NCI-H2029 treated with DMSO at 0.1 percent for 48 hours (cell line): ENCODE measurements around the gene LAMP5.

Experiments used
- DNase-seq: peaks from one replicate; lab custom pipeline; 2025; lab: John Stamatoyannopoulos, UW

The LAMP5 gene

DNA sequence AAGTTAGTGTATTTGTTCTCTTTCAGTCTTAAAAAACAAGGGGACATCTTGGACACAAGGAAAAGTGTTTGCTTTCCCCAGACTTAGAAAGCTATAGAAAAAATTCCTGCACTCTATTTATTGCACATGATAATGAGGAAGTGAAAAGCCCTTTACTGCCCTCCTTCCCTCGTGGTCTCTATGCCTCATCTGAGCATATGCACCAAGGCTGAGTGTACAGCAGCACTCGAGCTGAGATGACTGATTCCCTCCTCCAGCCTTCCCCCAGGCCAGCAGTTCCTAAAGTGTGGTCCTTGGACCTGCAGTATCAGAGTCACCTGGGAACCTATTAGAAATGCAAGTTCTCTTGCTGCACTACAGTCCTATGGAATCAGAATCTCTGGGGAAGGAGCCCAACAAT lies 14.3 kb upstream of the LAMP5 start:
- no peak for DNase-seq

DNA sequence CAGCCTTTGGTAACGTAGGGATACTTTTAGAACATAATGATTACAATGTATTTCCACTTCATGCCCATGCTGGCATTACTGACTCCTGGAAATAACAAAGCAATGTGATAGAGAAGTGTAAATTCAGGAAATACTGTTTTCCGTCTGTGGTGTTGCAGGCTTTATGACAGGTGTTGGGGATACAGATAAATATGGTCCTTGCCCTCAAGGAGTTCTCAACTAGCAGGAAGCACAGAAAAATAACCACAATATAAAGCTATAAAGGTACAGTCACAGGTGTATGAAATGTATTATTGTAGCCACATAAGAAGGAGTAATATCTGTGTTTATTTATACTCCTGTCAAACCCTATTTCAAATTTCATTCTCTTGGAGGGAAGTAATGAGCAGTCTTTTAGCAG lies 12.9 kb upstream of the LAMP5 start:
- DNase-seq: no peak

DNA sequence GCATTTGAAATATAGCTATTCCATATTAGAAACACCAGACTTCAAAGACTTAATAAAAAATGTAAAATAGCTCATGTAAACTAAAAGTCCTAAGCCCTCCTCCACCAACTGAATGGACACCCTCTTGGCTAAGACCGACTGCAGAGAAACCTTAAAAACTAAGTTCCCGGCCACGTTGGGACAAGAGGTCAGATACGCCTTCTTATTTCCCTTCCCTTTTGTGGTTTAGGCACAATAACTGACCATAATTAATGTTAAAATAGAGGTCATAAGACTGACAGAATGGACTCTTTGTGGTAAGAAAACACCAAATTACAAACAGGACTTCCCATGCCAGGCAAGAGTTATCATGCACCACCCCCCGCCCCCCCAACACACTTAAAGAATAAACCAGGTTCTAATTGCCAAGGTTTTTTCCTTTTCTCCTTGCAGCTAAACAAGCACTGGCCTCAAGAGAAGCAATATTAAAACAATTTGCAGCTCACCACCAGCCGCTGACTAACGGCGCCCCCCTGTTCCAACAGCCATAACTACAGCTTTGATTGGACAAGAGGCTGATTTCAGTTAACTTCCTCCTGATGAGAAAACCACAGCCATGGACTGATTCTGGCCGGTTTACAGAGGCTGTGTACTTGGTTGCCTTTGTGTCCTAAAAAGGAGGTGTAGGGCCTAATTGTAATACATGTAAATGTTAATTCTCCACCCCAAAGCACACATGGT lies 10.7 kb upstream of the LAMP5 start:
- DNase-seq: no peak

DNA sequence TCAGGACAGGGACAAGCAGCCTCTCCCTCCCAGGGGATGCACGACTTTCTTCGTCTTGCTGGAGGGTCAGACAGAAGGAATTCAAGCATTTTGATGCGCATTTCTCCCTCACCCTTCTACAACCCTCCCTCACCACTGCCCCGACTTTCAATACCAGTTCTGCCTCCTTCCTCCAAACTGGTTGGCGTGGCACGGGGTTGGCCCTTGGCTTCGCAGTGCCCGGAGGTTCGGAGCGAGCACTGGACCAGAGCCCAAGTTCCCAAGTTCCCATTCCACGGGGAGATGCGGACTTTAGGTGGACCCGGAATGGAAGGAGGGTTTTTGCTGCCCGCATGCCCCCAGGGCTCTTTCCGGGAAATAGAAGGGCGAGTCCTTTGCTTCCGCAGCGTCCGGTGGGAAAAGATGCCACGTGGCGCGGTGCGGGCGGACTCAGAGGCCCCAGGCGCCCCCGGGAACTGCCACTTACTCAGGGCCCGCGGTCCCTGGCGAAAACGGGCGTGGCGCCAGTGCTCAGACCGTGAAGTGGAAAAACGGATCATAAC lies 8.0 kb upstream of the LAMP5 start:
- DNase-seq: no peak

DNA sequence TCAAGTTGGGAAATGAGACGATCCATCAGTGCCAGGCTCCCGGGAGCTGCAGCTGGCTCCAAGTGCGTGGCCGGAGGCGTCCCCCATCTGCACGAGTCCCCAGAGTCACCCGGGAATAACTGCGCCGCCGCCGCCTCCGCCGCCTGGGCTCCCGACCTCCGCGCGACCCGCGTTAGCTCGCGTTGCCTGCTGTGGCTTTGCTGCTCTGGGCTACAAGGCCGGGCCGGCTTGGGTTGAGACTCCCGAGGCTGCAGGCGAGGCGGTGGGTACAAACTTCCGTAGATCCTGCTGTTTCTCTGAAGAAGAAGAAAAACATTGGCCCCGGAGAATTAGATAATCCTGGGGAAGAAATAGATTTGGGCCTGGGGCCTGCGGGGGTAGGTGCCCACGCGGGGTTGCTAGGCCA lies 7.4 kb upstream of the LAMP5 start:
- DNase-seq: no peak

DNA sequence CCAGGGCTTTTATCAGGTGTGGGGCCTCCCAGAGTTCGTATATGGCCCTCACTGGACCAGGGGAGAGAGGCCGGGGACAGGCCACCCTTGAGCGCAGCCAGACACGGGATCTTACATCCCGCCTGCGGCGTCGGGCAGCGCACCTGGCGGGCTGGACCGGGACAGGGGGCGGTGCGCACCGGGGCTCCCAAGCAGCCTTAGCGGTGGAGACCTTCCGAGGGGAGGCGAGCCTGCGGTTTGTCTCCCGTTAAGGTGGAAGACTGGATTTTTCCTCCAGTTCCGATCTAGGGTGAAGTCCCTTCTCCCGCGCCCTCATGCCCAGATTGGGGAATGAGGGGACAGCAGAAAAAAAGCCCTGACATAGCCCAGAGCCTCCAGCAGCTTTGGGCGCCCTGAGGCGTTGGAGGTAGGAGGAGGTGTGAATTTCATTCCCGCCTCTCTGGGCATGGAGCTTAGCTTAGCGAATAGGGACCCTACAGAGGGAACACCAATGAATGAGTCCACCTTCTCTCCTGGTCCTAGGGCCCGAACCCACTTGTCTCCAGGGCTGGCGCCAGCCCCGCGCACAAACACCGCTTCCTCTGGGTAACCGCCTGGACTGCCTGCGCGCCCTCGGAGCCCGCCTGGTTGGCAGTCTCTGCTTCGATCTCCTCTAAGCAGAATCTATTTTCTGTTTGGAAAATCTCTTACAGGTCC lies 6.7 kb upstream of the LAMP5 start:
- DNase-seq: no peak

DNA sequence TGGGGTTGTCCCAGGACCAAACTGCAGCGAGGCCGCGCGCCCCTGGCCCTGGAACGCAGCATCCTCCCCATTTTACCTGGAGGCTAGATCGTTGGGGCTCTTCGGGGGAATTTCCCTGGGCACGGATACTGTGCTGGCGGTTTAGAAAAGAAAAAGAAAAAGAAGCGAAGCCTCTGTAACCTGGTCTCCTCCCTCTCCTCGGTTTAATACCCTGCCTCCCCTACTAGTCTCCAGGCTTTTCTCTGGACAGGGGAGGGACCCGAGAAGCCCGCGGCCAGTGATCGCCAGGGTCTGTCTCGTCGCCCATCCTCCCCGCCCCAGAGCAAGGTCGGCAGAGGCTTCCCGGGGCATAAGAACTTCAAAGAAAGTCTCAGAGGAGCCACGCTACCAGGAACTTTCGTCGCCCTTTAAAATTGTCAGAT lies 6.1 kb upstream of the LAMP5 start:
- no peak for DNase-seq

DNA sequence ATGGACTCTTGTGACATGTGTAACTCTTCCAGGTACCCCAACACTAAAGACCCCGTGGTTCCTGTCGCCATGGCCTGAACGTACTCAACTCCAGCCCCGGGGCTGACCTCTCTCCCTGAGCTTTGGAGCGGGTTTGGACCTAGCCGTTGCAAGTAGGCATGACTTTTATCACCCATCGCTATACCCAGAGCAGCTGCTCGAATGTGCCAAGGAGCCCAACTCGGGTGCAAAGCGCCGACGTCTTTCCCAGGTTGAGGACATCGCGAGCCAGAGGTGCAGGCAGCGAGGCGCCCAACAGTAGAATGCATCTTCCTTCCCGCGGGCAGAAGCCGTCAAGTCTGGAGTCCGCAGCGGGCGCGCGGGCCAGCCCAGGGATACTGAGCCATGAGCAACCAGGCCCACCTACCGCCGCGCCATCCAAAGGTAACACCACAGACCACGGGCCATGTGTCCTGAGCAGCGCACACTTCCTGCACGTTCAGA lies 5.7 kb upstream of the LAMP5 start:
- DNase-seq: no peak

DNA sequence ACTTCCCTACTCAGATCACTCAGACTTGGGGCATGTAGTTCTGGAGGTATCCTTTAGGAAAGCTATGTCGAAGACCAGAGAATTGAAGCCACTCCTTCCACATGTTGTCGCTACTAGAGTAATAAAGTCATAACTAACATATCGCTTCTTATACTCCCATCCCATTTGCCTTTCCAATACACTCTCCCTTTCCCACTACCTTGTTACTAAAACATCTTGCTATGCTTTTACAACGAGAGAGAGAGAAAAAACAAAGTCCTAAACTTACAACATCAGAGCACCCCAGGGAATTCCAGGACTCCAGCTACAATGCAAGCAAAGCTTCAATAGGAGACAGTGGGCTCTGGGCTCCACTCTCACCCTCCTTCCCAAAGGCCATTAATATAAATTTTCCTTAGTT lies 5.1 kb upstream of the LAMP5 start:
- DNase-seq: no peak

DNA sequence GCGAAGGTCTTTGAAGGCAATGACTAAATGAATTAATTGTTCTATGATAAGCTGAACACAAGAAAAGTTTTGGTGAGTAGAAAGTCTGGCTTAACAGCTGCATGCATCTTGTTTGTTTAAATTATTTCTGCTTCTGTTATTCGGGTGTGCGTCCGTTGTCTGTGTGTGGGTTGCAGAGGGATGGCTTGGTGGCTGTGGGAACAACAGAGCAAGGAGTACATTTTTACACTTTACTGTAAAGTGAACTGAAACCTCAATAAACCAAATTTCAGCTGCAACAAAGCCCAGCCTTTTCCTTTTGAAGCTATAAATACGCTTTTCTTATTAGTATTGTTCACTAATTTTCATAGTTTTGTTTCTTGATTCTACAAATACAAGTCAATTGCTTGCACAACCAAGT lies 3.5 kb upstream of the LAMP5 start:
- DNase-seq: no peak

DNA sequence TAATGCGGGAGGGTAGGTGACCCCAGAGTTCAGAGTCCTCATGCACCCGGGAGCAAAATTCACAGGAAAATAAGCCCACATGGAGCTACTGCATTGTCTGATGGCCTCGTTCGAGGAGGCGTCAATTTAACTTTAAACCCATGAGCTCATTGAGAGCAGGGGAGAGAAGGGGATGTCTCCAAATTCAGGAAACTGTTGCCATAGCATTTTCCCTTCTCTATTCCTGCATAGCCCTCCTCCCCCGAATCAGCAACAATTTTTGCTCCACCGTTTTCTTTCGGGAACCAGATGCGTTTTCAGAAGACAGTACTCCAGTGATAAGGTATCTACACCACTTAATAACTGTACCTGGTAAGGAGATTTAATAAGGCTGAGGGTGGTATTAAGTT lies 324 bp upstream of the LAMP5 start:
- no peak for DNase-seq

DNA sequence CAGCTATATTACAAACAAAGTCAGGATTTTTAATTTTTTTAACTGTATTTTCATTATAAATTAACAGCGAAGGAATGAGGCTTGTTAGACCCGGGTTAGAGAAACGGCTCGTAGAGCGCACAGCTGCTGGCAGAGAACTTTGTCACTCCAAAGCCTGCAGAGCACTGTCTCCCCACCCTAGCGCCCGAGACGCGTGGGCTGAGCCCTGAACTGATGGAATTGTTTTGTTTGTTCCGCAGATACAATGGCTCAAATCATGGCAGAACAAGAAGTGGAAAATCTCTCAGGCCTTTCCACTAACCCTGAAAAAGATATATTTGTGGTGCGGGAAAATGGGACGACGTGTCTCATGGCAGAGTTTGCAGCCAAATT lies 810 bp downstream of the LAMP5 start:
- no peak for DNase-seq

DNA sequence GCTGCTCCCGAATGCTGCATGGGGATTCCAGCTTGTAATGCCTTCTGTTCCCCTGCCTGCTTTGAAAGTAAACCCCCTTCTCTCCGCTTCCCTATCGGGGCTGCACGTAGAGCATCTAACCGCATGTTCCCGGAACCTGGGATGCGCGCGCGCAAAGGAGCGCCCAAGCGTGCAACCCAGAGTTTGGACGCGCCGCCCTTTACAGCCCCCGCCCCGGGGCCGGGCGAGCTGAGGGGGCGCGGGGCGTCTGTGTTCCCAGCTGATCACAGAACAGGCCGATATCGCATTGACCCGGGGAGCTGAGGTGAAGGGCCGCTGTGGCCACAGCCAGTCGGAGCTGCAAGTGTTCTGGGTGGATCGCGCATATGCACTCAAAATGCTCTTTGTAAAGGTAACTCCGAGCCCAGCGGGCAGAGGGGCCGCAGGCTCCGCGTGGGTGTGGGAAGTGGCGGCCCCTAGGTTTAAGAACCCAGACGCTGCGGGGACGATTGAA lies 1.4 kb downstream of the LAMP5 start:
- no peak for DNase-seq

DNA sequence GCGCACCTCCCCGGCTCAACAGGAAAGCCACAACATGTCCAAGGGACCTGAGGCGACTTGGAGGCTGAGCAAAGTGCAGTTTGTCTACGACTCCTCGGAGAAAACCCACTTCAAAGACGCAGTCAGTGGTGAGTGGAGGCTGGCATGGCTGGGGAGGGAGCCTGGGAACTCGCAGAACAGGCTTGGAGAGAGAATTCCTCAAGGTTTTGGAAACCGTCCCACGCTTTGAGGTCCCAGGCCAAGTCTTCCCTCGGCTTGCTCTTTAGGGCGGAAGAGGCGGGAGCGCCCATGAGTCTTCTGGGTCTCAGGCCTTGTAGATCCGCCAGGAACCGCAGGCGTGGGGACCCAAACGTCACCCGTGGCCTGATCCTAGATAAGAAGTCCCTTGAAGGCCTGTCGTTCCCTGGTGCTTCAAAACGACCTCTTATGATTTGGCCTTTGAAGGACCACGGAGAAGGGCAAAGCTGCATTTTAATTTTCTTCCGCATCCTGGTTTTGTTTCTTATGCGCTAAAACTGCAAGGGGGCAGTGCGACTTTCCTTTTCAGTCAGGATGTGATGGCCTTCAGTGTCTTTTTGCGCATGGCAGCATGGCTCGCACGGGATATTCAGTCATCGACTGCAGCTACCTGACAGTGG lies 2.0 kb downstream of the LAMP5 start:
- no peak for DNase-seq

DNA sequence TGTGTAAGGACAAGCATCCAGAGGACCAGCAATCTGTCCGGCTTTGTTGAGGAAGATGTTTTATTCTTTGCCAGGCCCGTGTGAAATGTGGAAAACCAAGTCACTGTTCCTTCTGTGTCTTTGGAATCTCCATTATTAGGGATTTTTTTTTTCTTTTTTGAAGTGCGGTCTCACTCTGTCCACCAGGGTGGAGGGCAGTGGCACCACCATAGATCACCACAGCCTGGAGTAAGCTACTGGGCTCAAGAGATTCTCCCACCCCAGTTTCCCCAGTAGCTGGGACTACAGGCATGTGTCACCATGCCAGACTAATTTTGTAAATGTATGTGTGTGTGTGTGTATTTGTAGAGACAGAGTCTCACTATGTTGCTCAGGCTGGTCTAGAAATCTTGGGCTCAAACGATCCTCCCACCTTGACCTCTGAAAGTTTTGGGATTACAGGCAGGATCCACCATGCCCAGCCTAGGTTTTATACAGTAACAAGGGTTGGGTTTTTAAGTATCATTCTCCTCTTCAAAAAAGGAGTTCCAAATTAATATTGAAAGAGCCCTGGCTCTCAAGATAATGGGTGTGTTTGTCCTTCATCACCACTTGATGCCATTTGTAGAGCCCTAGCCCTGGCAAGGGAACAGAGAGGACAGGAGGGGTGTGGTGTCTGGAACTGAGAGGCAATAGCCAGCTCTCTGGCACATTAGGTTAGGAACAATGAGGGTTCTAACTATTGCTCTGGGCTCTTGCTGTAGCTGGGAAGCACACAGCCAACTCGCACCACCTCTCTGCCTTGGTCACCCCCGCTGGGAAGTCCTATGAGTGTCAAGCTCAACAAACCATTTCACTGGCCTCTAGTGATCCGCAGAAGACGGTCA lies 3.1 kb downstream of the LAMP5 start:
- no peak for DNase-seq

DNA sequence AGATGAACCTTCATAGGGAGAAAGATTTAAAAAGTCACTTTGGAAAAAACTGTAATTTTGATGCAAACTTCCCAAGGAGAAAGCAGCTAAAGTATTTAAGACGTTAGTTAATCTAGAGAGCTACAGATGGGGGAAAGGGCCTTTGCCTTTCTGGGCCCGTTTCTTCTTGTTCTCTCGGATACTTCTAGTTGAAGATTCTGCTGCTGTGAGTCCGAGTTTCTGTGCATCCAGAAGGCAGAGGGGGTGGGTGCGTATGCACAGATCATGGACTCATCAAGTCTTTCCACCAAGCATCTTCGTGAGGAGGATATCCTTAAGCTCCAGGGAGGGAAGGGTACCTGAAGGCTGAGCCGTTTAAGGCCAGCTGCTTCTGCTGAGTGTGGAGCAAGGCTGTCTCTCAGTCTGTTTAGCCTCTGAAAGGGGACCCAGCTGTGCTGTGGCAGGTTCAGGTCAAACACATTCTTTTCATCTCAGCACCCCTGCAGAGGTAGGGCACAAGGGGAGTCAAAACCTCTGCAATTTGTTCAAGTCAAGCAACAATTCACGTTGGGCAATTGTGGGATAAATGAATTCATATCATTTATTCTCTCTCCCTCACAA lies 4.3 kb downstream of the LAMP5 start:
- no peak for DNase-seq

DNA sequence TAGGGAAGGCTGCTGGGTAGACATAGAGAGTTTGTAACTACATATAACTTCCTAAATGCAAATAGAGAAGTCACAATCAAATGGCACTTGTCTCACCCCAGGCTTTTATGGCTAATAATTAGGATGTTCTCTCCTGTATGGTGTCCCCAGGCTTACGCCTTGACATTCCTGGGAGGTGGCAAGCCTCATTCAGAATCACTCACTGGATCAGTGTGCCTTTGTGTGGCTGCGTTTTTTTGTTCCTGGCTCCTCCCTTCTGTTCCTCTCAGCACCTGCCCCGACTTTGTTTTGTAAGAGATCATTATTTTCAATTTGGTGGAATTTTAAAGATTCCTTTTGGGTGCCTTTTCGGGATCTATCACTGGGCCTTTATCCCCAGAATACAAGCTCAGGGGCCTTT lies 5.7 kb downstream of the LAMP5 start:
- no peak for DNase-seq

DNA sequence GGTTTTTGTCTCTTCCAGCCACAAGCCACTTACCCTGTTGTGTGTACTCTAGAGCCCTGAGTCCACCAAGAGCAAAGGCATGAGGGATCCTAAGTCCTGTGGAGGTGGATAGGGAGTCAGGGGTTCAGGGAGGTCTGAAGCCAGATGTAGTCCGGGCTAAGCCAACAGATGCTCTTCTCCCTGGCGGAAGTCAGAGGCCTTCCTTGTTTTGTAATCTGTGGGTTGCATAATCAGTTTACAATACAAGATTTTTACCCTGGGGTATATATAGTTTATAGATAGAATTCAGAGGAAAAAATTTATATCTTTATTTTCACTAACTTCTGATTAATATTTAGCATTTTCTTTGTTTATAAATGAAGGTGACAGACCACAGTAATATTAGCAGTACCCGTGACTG lies 9.2 kb downstream of the LAMP5 start:
- no peak for DNase-seq

DNA sequence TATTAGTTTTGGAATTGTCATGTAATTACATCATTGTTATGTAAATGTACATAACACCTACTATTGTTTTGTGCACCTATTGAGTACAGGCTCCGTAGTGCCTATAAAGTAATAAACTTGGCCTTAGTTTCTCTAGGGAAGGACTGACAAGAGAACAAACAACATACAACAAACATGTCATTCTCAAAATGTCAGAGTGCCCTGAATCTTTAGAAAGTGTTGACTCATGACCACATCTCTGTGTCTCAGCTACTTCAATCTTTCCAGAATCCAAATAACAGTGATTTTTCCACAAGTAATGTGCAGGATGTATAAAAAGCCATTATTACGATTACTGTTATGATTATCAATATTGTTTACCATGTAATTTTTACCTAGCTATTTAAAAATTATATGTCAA lies 17.2 kb downstream of the LAMP5 start:
- no peak for DNase-seq

DNA sequence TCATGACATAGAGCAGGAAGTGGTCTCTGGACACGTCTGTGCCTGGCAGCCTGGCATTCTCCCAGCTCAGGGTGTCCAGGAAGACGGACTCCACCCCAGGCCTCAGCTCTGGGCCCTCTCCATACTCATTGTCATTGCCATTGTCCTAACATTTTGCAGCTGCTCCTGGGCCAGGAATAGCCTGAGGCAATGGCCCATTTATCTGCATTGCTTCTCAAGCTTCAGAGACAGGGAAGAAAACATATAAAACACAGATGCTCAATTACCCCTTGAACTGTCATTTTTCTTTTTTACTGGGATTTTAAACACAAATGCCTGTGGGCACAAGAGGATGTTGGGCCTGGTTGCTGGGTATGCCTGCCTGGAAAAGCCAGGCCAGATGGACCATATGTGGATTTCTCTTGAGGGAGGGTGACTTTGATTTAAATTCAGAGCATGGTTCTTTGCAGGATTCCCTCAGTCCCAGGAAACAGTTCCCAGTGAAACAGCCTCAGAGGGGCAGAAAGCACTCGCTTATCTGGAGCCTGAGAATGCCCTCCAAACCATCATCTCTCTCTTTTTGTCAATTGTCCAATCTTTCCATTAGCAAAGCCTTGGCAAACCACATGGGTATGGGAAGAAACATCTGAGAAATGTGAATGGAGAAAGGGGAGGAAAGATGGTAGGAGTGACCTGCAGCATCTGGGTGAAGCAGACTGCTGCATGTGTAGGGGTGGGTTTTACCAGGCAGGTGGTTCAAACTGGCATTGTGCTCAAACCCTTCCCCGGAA lies 17.9 kb downstream of the LAMP5 start:
- DNase-seq: no peak

DNA sequence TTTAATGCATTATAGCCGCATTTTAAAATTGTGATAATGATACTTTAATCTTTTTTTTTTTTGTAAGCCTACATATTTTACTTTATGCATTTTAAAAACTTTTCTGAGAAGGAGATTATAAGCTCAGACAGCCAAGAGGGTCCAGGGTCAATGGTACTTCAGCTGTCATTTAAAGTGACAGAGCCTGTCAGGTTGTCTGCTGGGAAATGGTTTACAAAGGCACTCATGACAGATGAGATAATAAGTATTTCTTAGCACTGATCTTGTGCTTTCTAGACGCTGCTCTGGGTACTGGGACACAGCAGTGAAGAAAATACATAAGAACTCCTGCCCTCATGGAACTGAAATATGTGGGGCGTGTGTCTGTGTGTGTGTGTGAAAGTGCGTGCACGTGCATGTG lies 19.6 kb downstream of the LAMP5 start:
- DNase-seq: no peak
